PC-9 (cell line): ENCODE results near the gene SGO2. TPM values are rescaled to one million over a fixed set of nuclear protein-coding genes. Genes with fewer than 3 reads are reported as not detected.
"Not testable (repeated sequence)": the region's sequence is repeated elsewhere in the genome, so short reads cannot be mapped to it uniquely, and the experiment has no call there.

Experiments
- BruUV-seq: library from RNA; stranded (reverse); fragments of 400-500 nt; replicated peaks from 2 replicates; lab custom pipeline; 2021; lab: Mats Ljungman, UMichigan
- CTCF ChIA-PET: fragments of 300-600 bp; sonication (Branson Sonifier 250); formaldehyde crosslinking; loops from one replicate; lab custom pipeline; 2022; ENCODE audit warnings: antibody characterized with exemption; lab: Charles Lee
- POLR2A ChIA-PET: fragments of 300-600 bp; sonication (Branson Sonifier 250); formaldehyde crosslinking; loops from one replicate; lab custom pipeline; 2022; ENCODE audit warnings: antibody characterized with exemption; ENCODE audit not compliant: unreplicated experiment; lab: Charles Lee
- DNase-seq, 2 experiments: peaks; one replicate each; pipeline versions ENCODE4 v3.0.0 to v3.0.0-alpha.2; 2015 to 2022; ENCODE audit warnings: mixed read lengths in 1 of 2
- H2AFZ ChIP-seq: fragments of 200-600 bp; sonication (generic); 2 replicates; pipeline ENCODE4 v1.8.1; 2017; ENCODE audit warnings: antibody characterized with exemption
- H3F3A ChIP-seq: fragments of 200-600 bp; sonication (generic); 2 replicates; pipeline ENCODE4 v1.8.1; 2017; ENCODE audit warnings: antibody characterized with exemption, mild to moderate bottlenecking, low read depth; ENCODE audit not compliant: insufficient read depth
- H3K27ac ChIP-seq: fragments of 200-600 bp; sonication (generic); 2 replicates; pipeline ENCODE4 v1.6.1; 2016; ENCODE audit warnings: mixed run types
- H3K27me3 ChIP-seq: fragments of 200-600 bp; sonication (generic); 2 replicates; pipeline ENCODE4 v1.6.1; 2016; ENCODE audit warnings: low read depth, mixed run types; ENCODE audit not compliant: insufficient read depth
- H3K36me3 ChIP-seq: fragments of 200-600 bp; sonication (generic); 2 replicates; pipeline ENCODE4 v1.6.1; 2016; ENCODE audit warnings: low read depth, mixed run types
- H3K4me1 ChIP-seq: fragments of 200-600 bp; sonication (generic); replicated peaks from 2 replicates; pipeline ENCODE4 v1.6.1; 2016; ENCODE audit warnings: mixed run types; ENCODE audit not compliant: insufficient read depth
- H3K4me2 ChIP-seq: fragments of 200-600 bp; sonication (generic); 2 replicates; pipeline ENCODE4 v1.6.1; 2017; ENCODE audit warnings: mixed run types
- H3K4me3 ChIP-seq: fragments of 200-600 bp; sonication (generic); 2 replicates; pipeline ENCODE4 v1.6.1; 2016; ENCODE audit warnings: mixed run types
- H3K79me2 ChIP-seq: fragments of 200-600 bp; sonication (generic); 2 replicates; pipeline ENCODE4 v1.6.1; 2017; ENCODE audit warnings: low read depth, mixed run types
- H3K9me2 ChIP-seq: fragments of 200-600 bp; sonication (generic); 2 replicates; pipeline ENCODE4 v1.8.1; 2017; ENCODE audit warnings: mild to moderate bottlenecking; ENCODE audit not compliant: insufficient read depth
- H3K9me3 ChIP-seq: fragments of 200-600 bp; sonication (generic); 2 replicates; pipeline ENCODE4 v1.8.1; 2016; ENCODE audit warnings: low read depth; ENCODE audit not compliant: insufficient read depth
- H4K20me1 ChIP-seq: fragments of 200-600 bp; sonication (generic); 2 replicates; pipeline ENCODE4 v1.8.1; 2017; ENCODE audit not compliant: insufficient read depth
- CTCF ChIP-seq: fragments of 200-600 bp; sonication (generic); conservative IDR thresholded peaks from 2 replicates; pipeline ENCODE4 v1.6.1; 2017; ENCODE audit warnings: mixed run types, antibody characterized with exemption, mild to moderate bottlenecking, moderate library complexity
- EZH2 ChIP-seq: fragments of 200-600 bp; sonication (generic); IDR thresholded peaks from 2 replicates; pipeline ENCODE4 v1.8.0; 2017; ENCODE audit warnings: antibody characterized with exemption, low read depth
- intact Hi-C: fragments of 100-400 bp; cut with micrococcal nuclease; formaldehyde crosslinking; loops from one replicate; pipeline ENCODE4 v1.10.0; 2022; ENCODE audit not compliant: unreplicated experiment
- total RNA-seq: library from RNA; stranded (reverse); gene quantifications from 2 replicates; pipeline ENCODE4 v1.2.3, GENCODE V29; 2021

The SGO2 gene
- total RNA-seq, 1 experiment from 2014 or later: 25.0 TPM

GRCh38 chr2:200609028-200609614 lies 83.1 kb downstream of the SGO2 start:
- BruUV-seq: no TSS peak
- intact Hi-C loops: loop anchor here (2.0 kb wide), 1 partner anchor 54 kb away; no protein-coding TSS in a partner anchor
- peak overlapping the region; percentile 27; the same call in 1 of the 2 replicates for H3K4me3 ChIP-seq
- POLR2A ChIA-PET: no interaction called here
- no peaks in the 10 kb centered on the region for H3K36me3 ChIP-seq
- peak; percentile 43 to 86 for DNase-seq
- TF ChIP-seq EZH2 (no peak), CTCF (no peak)
- H3K79me2 ChIP-seq: no peaks in the 10 kb centered on the region
- CTCF ChIA-PET: interaction anchor here (0.7 kb wide), 1 partner anchor 107 kb away, joined by 3 read pairs; no protein-coding TSS in a partner anchor
- H4K20me1 ChIP-seq: no peaks in the 10 kb centered on the region
- no peaks in the 10 kb centered on the region for H3K27me3 ChIP-seq
- peak overlapping the region; percentile 69 for H3K4me2 ChIP-seq
- H3K4me1 ChIP-seq: peaks cover 30% of the 10 kb centered on the region
- H3K9me3 ChIP-seq: peaks cover 14% of the 10 kb centered on the region; the same call in 1 of the 2 replicates
- no peak overlapping the region for H2AFZ ChIP-seq
- peaks cover 17% of the 10 kb centered on the region for H3F3A ChIP-seq
- H3K27ac ChIP-seq: peak overlapping the region; percentile 70
- H3K9me2 ChIP-seq: no peaks in the 10 kb centered on the region

DNA sequence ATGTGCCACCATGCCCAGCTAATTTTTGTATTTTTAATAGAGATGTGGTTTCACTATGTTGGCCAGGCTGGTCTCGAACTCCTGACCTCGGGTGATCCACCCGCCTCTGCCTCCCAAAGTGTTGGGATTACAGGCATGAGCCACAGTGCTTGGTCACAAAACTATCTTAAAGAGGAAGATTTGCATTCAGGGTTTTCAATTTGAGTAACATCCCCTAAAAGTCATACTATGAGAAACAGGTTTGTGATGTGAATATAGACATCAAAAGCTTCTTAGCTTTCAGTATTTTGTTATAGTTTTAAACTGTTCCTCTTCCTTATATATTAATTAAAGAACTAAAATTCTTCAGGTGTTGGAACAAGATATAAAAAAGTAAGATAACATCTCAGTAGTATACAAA lies 84.2 kb downstream of the SGO2 start:
- POLR2A ChIA-PET, H3K4me2 ChIP-seq, H3K36me3 ChIP-seq, H3K9me3 ChIP-seq, DNase-seq, H3K27me3 ChIP-seq, H4K20me1 ChIP-seq, CTCF ChIA-PET, H3K4me3 ChIP-seq, BruUV-seq, H3K9me2 ChIP-seq, intact Hi-C loops, H2AFZ ChIP-seq, H3K27ac ChIP-seq, H3K79me2 ChIP-seq: not testable (repeated sequence)
- peaks cover 18% of the 10 kb centered on the region for H3F3A ChIP-seq
- H3K4me1 ChIP-seq: peaks cover 32% of the 10 kb centered on the region

DNA sequence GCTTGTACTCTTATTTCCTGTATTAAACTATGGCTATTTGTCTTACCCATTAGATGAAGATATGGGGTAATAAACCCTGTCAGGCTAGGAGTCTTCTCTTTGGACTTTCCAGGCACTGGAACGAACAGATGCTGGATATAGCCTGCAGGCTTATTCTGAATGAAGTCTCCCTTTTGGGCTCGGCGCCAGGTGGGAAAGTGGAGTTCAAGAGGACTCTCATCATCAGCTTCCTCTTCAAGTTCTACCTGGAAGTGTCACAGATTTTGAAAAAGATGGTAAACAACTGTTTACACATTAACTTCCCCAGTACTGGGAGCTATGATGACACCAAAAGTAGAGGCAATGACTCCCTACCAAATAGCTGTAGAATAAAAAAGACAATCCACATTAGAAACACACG lies 87.7 kb downstream of the SGO2 start:
- Histone ChIP-seq H3K27ac (no peak overlapping the region), H4K20me1 (no peaks in the 10 kb centered on the region), H3K36me3 (no peaks in the 10 kb centered on the region), H3K4me1 (peaks cover 32% of the 10 kb centered on the region), H3K4me3 (no peak overlapping the region), H3F3A (peaks cover 17% of the 10 kb centered on the region), H3K9me2 (no peaks in the 10 kb centered on the region), H2AFZ (no peak overlapping the region), H3K9me3 (peaks cover 4% of the 10 kb centered on the region; the same call in 1 of the 2 replicates), H3K27me3 (no peaks in the 10 kb centered on the region), H3K4me2 (no peak overlapping the region), H3K79me2 (no peaks in the 10 kb centered on the region)
- no TSS peak for BruUV-seq
- CTCF ChIA-PET: interaction anchor here (0.6 kb wide), 1 partner anchor 569 kb away, joined by 3 read pairs; no protein-coding TSS in a partner anchor
- no peak for DNase-seq
- TF ChIP-seq CTCF (no peak), EZH2 (no peak)
- POLR2A ChIA-PET: no interaction called here
- intact Hi-C loops: no loop called here
